DOHH2 (cell line): ENCODE measurements around the gene PRRC2B.

Experiments used
- H3F3A ChIP-seq: fragments of 200-600 bp; sonication (generic), shearing (Covaris generic); 2 replicates; pipeline ENCODE4 v1.6.0; 2016; ENCODE audit warnings: antibody characterized with exemption, mild to moderate bottlenecking; ENCODE audit not compliant: control insufficient read depth, insufficient read depth
- H3K27ac ChIP-seq: fragments of 200-600 bp; sonication (generic); 2 replicates; pipeline ENCODE4 v1.5.1; 2014; ENCODE audit warnings: low read depth, mild to moderate bottlenecking, low read length, moderate library complexity
- H3K27me3 ChIP-seq: fragments of 200-600 bp; sonication (generic); 2 replicates; pipeline ENCODE4 v1.6.1; 2014; ENCODE audit warnings: mild to moderate bottlenecking, low read length, mixed read lengths; ENCODE audit not compliant: control insufficient read depth
- H3K36me3 ChIP-seq: fragments of 200-600 bp; sonication (generic); 2 replicates; pipeline ENCODE4 v1.6.1; 2014; ENCODE audit warnings: mild to moderate bottlenecking, low read length, moderate library complexity, mixed read lengths; ENCODE audit not compliant: control insufficient read depth
- H3K4me1 ChIP-seq: fragments of 200-600 bp; sonication (generic); 2 replicates; pipeline ENCODE4 v1.6.1; 2014; ENCODE audit warnings: mild to moderate bottlenecking, low read length, mixed read lengths; ENCODE audit not compliant: control insufficient read depth
- H3K4me2 ChIP-seq: fragments of 200-600 bp; sonication (generic); 2 replicates; pipeline ENCODE4 v1.6.0; 2014; ENCODE audit warnings: mild to moderate bottlenecking, low read length, moderate library complexity
- H3K4me3 ChIP-seq: fragments of 200-600 bp; sonication (generic); 2 replicates; pipeline ENCODE4 v1.5.1; 2014; ENCODE audit warnings: mild to moderate bottlenecking, low read length, mixed read lengths
- H3K79me2 ChIP-seq: fragments of 200-600 bp; sonication (generic); 2 replicates; pipeline ENCODE4 v1.6.1; 2014; ENCODE audit warnings: mild to moderate bottlenecking, low read length, mixed read lengths; ENCODE audit not compliant: control insufficient read depth
- H3K9me2 ChIP-seq: fragments of 200-600 bp; sonication (generic); replicated peaks from 2 replicates; pipeline ENCODE4 v1.6.1; 2014; ENCODE audit warnings: mild to moderate bottlenecking, low read length, mixed read lengths; ENCODE audit not compliant: control insufficient read depth
- H3K9me3 ChIP-seq: fragments of 200-600 bp; sonication (generic); 2 replicates; pipeline ENCODE4 v1.6.1; 2014; ENCODE audit warnings: antibody characterized with exemption, low read length, mixed read lengths; ENCODE audit not compliant: control insufficient read depth, insufficient read depth
- H4K20me1 ChIP-seq: fragments of 200-600 bp; sonication (generic); 2 replicates; pipeline ENCODE4 v1.6.0; 2014; ENCODE audit warnings: low read depth, mild to moderate bottlenecking, antibody characterized with exemption, low read length, moderate library complexity; ENCODE audit not compliant: control insufficient read depth, insufficient read depth
- EZH2phosphoT487 ChIP-seq: fragments of 200-600 bp; sonication (generic); IDR thresholded peaks from 2 replicates; pipeline ENCODE4 v1.6.1; 2017; ENCODE audit warnings: borderline replicate concordance, mild to moderate bottlenecking, antibody characterized with exemption, low read length, moderate library complexity, mixed read lengths
- TF ChIP-seq, protein P1 (sequence below): fragments of 200-600 bp; sonication (generic); IDR thresholded peaks from one replicate; pipeline ENCODE4 v1.5.1; 2014; ENCODE audit warnings: antibody characterized with exemption, mild to moderate bottlenecking, low read depth, low read length; ENCODE audit not compliant: poor library complexity, severe bottlenecking

The PRRC2B gene

DNA sequence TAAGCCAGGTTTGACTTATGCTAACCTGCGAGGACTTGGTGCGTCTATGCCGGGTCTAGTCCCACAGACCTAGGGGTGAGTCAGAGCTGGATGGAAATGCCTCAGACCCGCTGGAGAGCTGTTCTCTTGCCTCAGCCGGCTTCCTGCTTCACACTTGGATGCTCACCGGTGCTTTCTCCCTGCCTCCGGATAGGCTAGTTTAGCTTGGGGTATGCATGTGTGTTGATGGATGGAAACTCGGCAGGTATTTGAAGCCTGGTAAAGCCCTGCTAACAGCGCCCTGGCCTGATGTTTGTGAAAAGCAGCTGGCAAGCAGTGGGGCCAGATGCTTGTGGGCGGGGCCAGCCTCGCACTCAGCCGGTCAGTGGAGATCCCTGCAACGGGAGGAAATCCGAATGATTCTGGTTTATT is 29.3 kb downstream of the PRRC2B start:
- no peaks in the 10 kb centered on the region for H3K27me3 ChIP-seq
- TF ChIP-seq, protein P1, sequence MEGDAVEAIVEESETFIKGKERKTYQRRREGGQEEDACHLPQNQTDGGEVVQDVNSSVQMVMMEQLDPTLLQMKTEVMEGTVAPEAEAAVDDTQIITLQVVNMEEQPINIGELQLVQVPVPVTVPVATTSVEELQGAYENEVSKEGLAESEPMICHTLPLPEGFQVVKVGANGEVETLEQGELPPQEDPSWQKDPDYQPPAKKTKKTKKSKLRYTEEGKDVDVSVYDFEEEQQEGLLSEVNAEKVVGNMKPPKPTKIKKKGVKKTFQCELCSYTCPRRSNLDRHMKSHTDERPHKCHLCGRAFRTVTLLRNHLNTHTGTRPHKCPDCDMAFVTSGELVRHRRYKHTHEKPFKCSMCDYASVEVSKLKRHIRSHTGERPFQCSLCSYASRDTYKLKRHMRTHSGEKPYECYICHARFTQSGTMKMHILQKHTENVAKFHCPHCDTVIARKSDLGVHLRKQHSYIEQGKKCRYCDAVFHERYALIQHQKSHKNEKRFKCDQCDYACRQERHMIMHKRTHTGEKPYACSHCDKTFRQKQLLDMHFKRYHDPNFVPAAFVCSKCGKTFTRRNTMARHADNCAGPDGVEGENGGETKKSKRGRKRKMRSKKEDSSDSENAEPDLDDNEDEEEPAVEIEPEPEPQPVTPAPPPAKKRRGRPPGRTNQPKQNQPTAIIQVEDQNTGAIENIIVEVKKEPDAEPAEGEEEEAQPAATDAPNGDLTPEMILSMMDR: no peak
- no peak for TF ChIP-seq EZH2phosphoT487
- no peaks in the 10 kb centered on the region for H3K9me2 ChIP-seq
- H3K27ac ChIP-seq: no peak overlapping the region
- peak overlapping the region; percentile 1 for H3K4me2 ChIP-seq
- H3K4me3 ChIP-seq: no peak overlapping the region
- peaks cover 38% of the 10 kb centered on the region for H3K4me1 ChIP-seq
- peaks cover 64% of the 10 kb centered on the region for H3K36me3 ChIP-seq
- no peaks in the 10 kb centered on the region for H3F3A ChIP-seq
- H3K79me2 ChIP-seq: peaks cover 100% of the 10 kb centered on the region
- no peaks in the 10 kb centered on the region for H3K9me3 ChIP-seq
- H4K20me1 ChIP-seq: peaks cover 48% of the 10 kb centered on the region

DNA sequence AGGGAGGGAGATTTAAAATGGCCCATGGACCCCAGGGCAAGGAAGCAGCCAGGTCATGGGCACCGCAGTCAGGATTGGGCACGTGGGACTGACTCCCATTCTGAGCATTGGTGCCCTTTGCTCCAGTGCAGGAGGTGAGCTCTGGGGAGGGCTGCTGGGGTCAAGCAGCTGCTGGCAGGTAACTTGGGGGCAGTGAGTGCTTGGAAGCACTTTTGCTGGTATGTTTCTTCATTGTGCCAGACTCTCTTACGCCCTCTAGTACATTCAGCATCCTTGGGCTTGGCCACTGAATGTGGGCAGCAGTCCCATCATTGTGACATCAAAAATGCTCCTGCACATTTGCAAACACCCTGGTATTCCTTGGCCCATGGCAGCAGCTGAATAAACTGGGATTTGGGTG is 32.7 kb downstream of the PRRC2B start:
- Histone ChIP-seq H3K4me2 (no peak overlapping the region), H3K27me3 (no peaks in the 10 kb centered on the region), H3K36me3 (peaks cover 55% of the 10 kb centered on the region), H3F3A (no peaks in the 10 kb centered on the region), H3K27ac (no peak overlapping the region), H3K4me1 (peaks cover 18% of the 10 kb centered on the region), H3K9me2 (no peaks in the 10 kb centered on the region), H3K9me3 (no peaks in the 10 kb centered on the region), H4K20me1 (peaks cover 35% of the 10 kb centered on the region; the same call in 1 of the 2 replicates), H3K4me3 (no peak overlapping the region), H3K79me2 (peaks cover 96% of the 10 kb centered on the region)
- TF ChIP-seq EZH2phosphoT487: no peak
- TF ChIP-seq, protein P1: peak; percentile 27

DNA sequence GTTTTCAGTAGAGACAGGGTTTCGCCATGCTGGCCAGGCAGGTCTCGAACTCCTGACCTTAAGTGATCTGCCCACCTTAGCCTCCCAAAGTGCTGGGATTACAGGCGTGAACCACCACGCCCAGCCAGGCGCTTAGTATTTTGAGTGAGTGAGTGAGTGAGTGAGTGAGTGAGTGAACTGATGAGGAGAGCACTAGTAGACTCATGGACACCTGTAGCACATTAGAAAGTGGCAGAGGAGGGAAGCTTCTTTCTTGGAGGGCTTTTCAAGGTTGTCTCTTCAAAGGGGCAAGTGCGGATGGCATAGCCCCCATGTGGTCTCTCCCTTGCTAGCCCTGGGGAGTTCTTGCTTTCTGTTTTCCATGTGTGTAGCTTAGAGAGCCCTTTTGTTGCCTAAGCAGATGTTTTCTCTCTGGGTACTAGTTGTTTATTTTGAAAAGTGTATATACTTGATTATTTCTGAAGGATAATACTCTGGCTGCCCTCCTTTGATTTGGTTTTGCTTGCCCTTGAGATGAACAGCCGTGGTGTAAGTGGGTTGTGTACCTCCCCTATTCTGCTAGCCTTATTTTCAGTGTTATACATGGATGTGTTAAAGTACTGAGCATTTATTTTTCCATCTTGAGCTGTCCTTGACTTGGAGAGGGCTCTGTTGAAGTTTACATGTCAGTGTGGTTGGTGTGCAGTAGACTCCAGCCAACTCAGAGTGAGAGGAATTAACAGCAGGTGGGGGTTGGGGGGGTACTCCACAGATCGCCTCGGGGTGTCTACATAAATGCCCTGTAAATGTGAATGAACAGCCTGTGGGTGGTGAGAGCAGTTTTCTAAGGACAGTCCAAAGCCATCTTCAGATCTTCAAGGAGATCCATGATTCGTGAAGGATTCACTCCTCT is 35.5 kb downstream of the PRRC2B start:
- TF ChIP-seq EZH2phosphoT487: no peak
- TF ChIP-seq, protein P1: no peak
- Histone ChIP-seq H3K36me3 (peaks cover 57% of the 10 kb centered on the region), H3K4me2 (no peak overlapping the region), H3F3A (no peaks in the 10 kb centered on the region), H3K9me2 (no peaks in the 10 kb centered on the region), H3K27ac (no peak overlapping the region), H3K9me3 (no peaks in the 10 kb centered on the region), H3K4me1 (no peaks in the 10 kb centered on the region), H3K79me2 (peaks cover 92% of the 10 kb centered on the region), H4K20me1 (peaks cover 22% of the 10 kb centered on the region), H3K27me3 (no peaks in the 10 kb centered on the region), H3K4me3 (no peak overlapping the region)
